ENCODE results near the gene HNRNPF. TPM values are rescaled to one million over a fixed set of nuclear protein-coding genes. Genes with fewer than 3 reads are reported as not detected.
"Not testable (repeated sequence)": the region's sequence is repeated elsewhere in the genome, so short reads cannot be mapped to it uniquely, and the experiment has no call there.

HNRNPF gene
- total and polyA plus RNA-seq, 2 donors (not counting 3 experiments of a cell fraction or from before 2014, with no cell fraction given): 144 to 230 TPM

DNA sequence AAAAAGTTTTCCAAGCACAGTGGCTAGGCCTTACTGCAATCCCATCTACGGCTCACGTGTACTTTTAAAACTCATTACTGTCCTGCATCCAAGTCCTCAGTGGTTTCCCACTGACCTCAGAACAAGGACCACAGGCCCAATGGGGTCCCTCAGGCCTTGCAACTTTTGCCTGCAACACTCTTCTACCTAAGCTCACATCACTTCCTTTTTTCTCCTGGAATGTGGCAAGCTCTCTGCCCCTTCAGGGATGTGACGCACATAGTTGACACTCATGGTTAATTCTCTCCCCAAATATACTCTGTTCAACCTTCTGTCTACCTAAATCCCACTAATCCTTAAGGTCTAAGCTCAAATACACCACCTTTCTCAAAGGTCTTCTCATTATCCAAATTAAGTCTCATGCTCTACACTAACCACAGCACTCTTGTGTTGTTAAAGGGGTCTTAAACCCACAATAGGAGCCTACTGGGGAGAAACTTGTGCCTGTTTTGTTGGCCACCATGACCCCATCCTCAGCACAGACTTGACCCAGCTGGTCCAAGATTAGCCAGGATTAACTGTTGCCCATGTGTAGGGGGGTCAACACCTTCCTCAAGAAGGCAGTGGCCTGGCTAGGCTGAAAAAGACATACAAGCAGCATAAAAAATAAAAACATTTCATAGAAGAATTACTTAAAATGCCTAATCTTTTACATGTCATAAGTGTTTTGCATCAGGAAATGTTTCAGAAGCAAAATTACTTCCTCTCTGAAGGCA lies 15.2 kb downstream of the HNRNPF start:
- Histone ChIP-seq H3K4me1 (ENCODE audit: control insufficient read depth, extremely low read depth, insufficient read depth, low read length) (peaks cover 26% of the 10 kb centered on the region), H4K20me1 (replicated peaks; ENCODE audit: control insufficient read depth, extremely low read depth, insufficient read depth, low read length) (peaks cover 8% of the 10 kb centered on the region), H3K79me2 (ENCODE audit: control insufficient read depth, insufficient read depth, low read length) (peaks cover 84% of the 10 kb centered on the region), H3K9me1 (replicated peaks; ENCODE audit: control insufficient read depth, extremely low read depth, insufficient read depth, low read length) (no peaks in the 10 kb centered on the region), H3K36me3 (ENCODE audit: control insufficient read depth in 2 of 2, extremely low read depth in 1 of 2, insufficient read depth in 2 of 2, low read length in 2 of 2) (peaks cover 11 to 31% of the 10 kb centered on the region in 2 experiments), H3K4me2 (ENCODE audit: insufficient read depth, low read length) (no peak overlapping the region), H3K9ac (replicated peaks; ENCODE audit: extremely low read depth, insufficient read depth, low read length) (no peak overlapping the region), H3K27me3 (ENCODE audit: control insufficient read depth in 2 of 2, insufficient read depth in 2 of 2, low read length in 2 of 2) (no peaks in the 10 kb centered on the region), H3K27ac (ENCODE audit: insufficient read depth, low read depth, low read length) (no peak overlapping the region), H3K4me3 (replicated peaks in 1 of 3; ENCODE audit: insufficient read depth in 1 of 3, low read depth in 1 of 3, low read length in 3 of 3) (no peak overlapping the region), H2AFZ (ENCODE audit: low read depth, low read length) (no peak overlapping the region), H3K9me3 (replicated peaks; ENCODE audit: control insufficient read depth, insufficient read depth, low read length) (no peaks in the 10 kb centered on the region)
- POLR2A ChIA-PET: no interaction called here
- CTCF ChIA-PET: interaction anchor here (1.1 kb wide), 1 partner anchor 14 kb away, joined by 3 read pairs; no protein-coding TSS in a partner anchor
- dilution Hi-C loops (cut with MboI; ENCODE audit: extremely low pct_ligation_motif_present, low sequenced_read_pairs) (no loop called here), intact Hi-C loops (cut with micrococcal nuclease) (no loop called here)
- BruUV-seq (replicated peaks): no TSS peak
- DNase-seq (ENCODE audit: low read depth, low spot score) (no peak), FAIRE-seq (no peak)
- TF ChIP-seq POLR2AphosphoS5 (IDR thresholded peaks at IDR 0.05; ENCODE audit: insufficient read depth, low read depth, low read length): no peak
- TF ChIP-seq GATA2 (IDR thresholded peaks at IDR 0.05; ENCODE audit: insufficient read depth, insufficient read length, low read depth, low read length): no peak
- no peak for TF ChIP-seq POLR2A (IDR thresholded peaks at IDR 0.05; ENCODE audit: low read depth, low read length)
- TF ChIP-seq, protein P1, sequence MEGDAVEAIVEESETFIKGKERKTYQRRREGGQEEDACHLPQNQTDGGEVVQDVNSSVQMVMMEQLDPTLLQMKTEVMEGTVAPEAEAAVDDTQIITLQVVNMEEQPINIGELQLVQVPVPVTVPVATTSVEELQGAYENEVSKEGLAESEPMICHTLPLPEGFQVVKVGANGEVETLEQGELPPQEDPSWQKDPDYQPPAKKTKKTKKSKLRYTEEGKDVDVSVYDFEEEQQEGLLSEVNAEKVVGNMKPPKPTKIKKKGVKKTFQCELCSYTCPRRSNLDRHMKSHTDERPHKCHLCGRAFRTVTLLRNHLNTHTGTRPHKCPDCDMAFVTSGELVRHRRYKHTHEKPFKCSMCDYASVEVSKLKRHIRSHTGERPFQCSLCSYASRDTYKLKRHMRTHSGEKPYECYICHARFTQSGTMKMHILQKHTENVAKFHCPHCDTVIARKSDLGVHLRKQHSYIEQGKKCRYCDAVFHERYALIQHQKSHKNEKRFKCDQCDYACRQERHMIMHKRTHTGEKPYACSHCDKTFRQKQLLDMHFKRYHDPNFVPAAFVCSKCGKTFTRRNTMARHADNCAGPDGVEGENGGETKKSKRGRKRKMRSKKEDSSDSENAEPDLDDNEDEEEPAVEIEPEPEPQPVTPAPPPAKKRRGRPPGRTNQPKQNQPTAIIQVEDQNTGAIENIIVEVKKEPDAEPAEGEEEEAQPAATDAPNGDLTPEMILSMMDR (IDR thresholded peaks at IDR 0.05; ENCODE audit: extremely low read depth in 1 of 2, insufficient read depth in 1 of 2, low read depth in 1 of 2, low read length in 2 of 2): no peak
- TF ChIP-seq MYC (IDR thresholded peaks at IDR 0.05; ENCODE audit: low read depth, low read length): no peak
- TF ChIP-seq EZH2 (IDR thresholded peaks at IDR 0.05; ENCODE audit: borderline replicate concordance, low read depth, low read length, severe bottlenecking): no peak
- TF ChIP-seq JUN (IDR thresholded peaks at IDR 0.05; ENCODE audit: borderline replicate concordance, insufficient read depth, insufficient read length, low read depth): no peak
- TF ChIP-seq, protein P2, sequence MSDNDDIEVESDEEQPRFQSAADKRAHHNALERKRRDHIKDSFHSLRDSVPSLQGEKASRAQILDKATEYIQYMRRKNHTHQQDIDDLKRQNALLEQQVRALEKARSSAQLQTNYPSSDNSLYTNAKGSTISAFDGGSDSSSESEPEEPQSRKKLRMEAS (IDR thresholded peaks at IDR 0.05; ENCODE audit: insufficient read depth, insufficient read length): no peak
- TF ChIP-seq FOS (IDR thresholded peaks at IDR 0.05; ENCODE audit: borderline replicate concordance, insufficient read depth, low read length): no peak

- intact Hi-C loops (cut with micrococcal nuclease); FAIRE-seq; H3K4me2 ChIP-seq (ENCODE audit: insufficient read depth, low read length); H3K9me1 ChIP-seq (replicated peaks; ENCODE audit: control insufficient read depth, extremely low read depth, insufficient read depth, low read length); DNase-seq (ENCODE audit: low read depth, low spot score); BruUV-seq (replicated peaks); POLR2A ChIA-PET; dilution Hi-C loops (cut with MboI; ENCODE audit: extremely low pct_ligation_motif_present, low sequenced_read_pairs); H3K27ac ChIP-seq (ENCODE audit: insufficient read depth, low read depth, low read length); H3K4me3 ChIP-seq (replicated peaks in 1 of 3; ENCODE audit: insufficient read depth in 1 of 3, low read depth in 1 of 3, low read length in 3 of 3); H3K27me3 ChIP-seq (ENCODE audit: control insufficient read depth in 2 of 2, insufficient read depth in 2 of 2, low read length in 2 of 2); H2AFZ ChIP-seq (ENCODE audit: low read depth, low read length); H3K9ac ChIP-seq (replicated peaks; ENCODE audit: extremely low read depth, insufficient read depth, low read length); H4K20me1 ChIP-seq (replicated peaks; ENCODE audit: control insufficient read depth, extremely low read depth, insufficient read depth, low read length); H3K9me3 ChIP-seq (replicated peaks; ENCODE audit: control insufficient read depth, insufficient read depth, low read length): not testable (repeated sequence)
- H3K36me3 ChIP-seq (ENCODE audit: control insufficient read depth in 2 of 2, extremely low read depth in 1 of 2, insufficient read depth in 2 of 2, low read length in 2 of 2): peaks cover 16 to 36% of the 10 kb centered on the region in 2 experiments
- H3K4me1 ChIP-seq (ENCODE audit: control insufficient read depth, extremely low read depth, insufficient read depth, low read length): peaks cover 23% of the 10 kb centered on the region
- H3K79me2 ChIP-seq (ENCODE audit: control insufficient read depth, insufficient read depth, low read length): peaks cover 84% of the 10 kb centered on the region
- CTCF ChIA-PET: interaction anchor here (1.1 kb wide), 1 partner anchor 14 kb away, joined by 3 read pairs; no protein-coding TSS in a partner anchor
Observed at GRCh38 chr10:43393186-43393585, 15.8 kb downstream of the HNRNPF start.
